Stromal cell of bone marrow (primary cell): ENCODE measurements around the gene GRN.
"Not testable (repeated sequence)": the region's sequence is repeated elsewhere in the genome, so short reads cannot be mapped to it uniquely, and the experiment has no call there.

Experiments
- DNase-seq: peaks from one replicate; pipeline ENCODE4 v3.0.0-alpha.2; 2012; ENCODE audit warnings: low read depth

The GRN gene

GRCh38 chr17:44361292-44362260 lies 16.5 kb downstream of the GRN start:
- DNase-seq: no peak

- DNase-seq: no peak
These were observed 17.4 kb downstream of the GRN start for GRCh38 chr17:44362459-44362948.

GRCh38 chr17:44362949-44363612 lies 18.0 kb downstream of the GRN start:
- no peak for DNase-seq

- DNase-seq: no peak
These were observed 18.6 kb downstream of the GRN start, which contains the start of gene FAM171A2 for GRCh38 chr17:44363613-44364159. FAM171A2 (minus strand) TSS chr17:44363853; CDS start chr17:44363714, 139 bp downstream.

- not testable (repeated sequence) for DNase-seq
These were observed 19.9 kb downstream of the GRN start for GRCh38 chr17:44365051-44365450.

GRCh38 chr17:44367231-44367979 lies 22.3 kb downstream of the GRN start:
- DNase-seq: no peak

- not testable (repeated sequence) for DNase-seq
These were observed 23.5 kb downstream of the GRN start for GRCh38 chr17:44368391-44369243.

GRCh38 chr17:44369414-44370023 lies 24.4 kb downstream of the GRN start:
- not testable (repeated sequence) for DNase-seq

GRCh38 chr17:44372036-44372435 lies 26.9 kb downstream of the GRN start:
- no peak for DNase-seq

- no peak for DNase-seq
These were observed 29.4 kb downstream of the GRN start for GRCh38 chr17:44374306-44375195.

- DNase-seq: no peak
These were observed 30.3 kb downstream of the GRN start for GRCh38 chr17:44375196-44376017.

GRCh38 chr17:44376124-44376523 lies 31.0 kb downstream of the GRN start:
- no peak for DNase-seq

GRCh38 chr17:44376779-44377178 lies 31.7 kb downstream of the GRN start:
- DNase-seq: no peak

GRCh38 chr17:44378171-44378705 lies 33.1 kb downstream of the GRN start:
- no peak for DNase-seq

- DNase-seq: no peak
These were observed 34.8 kb downstream of the GRN start for GRCh38 chr17:44379887-44380286.

- DNase-seq: no peak
These were observed 35.7 kb downstream of the GRN start for GRCh38 chr17:44380767-44381166.

GRCh38 chr17:44381810-44382305 lies 36.8 kb downstream of the GRN start:
- DNase-seq: no peak

- no peak for DNase-seq
These were observed 37.8 kb downstream of the GRN start for GRCh38 chr17:44382917-44383316.
